NCI-H2171 treated with DMSO at 0.1 percent for 48 hours (cell line): ENCODE measurements around the gene HSD17B2.
A peak's percentile ranks its signal among the peaks of the same experiment; 100 is the strongest.
"Not testable (repeated sequence)": the region's sequence is repeated elsewhere in the genome, so short reads cannot be mapped to it uniquely, and the experiment has no call there.

Experiments used
- DNase-seq: peaks from one replicate; lab custom pipeline; 2025; lab: John Stamatoyannopoulos, UW

HSD17B2 gene, protein sequence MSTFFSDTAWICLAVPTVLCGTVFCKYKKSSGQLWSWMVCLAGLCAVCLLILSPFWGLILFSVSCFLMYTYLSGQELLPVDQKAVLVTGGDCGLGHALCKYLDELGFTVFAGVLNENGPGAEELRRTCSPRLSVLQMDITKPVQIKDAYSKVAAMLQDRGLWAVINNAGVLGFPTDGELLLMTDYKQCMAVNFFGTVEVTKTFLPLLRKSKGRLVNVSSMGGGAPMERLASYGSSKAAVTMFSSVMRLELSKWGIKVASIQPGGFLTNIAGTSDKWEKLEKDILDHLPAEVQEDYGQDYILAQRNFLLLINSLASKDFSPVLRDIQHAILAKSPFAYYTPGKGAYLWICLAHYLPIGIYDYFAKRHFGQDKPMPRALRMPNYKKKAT

DNA sequence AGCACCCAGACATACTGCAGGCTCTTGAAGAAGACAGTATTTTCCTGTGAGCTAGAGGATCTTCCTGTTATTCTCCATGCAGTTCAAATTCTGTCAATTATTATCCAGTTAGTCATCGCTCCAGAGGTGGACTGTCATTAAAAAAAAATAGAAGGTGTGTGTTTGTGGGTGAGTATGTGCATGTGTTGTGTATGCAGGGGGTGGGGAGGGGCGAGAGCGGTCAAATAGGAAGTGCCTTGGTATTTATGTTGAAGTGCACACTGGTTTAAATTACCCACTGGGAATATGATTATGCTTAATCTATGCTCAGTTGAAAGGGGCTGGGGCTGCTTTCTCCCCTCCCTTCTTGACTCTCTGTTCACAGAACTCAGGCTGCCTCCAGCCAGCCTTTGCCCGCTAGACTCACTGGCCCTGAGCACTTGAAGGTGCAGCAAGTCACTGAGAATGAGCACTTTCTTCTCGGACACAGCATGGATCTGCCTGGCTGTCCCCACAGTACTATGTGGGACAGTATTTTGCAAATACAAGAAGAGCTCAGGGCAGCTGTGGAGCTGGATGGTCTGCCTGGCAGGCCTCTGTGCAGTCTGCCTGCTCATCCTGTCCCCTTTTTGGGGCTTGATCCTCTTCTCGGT lies at the start of gene HSD17B2:
HSD17B2 (plus strand) TSS at position 273 of the 632 bp plus-strand sequence; CDS start at position 445, 172 bp downstream.
- DNase-seq = no peak

DNA sequence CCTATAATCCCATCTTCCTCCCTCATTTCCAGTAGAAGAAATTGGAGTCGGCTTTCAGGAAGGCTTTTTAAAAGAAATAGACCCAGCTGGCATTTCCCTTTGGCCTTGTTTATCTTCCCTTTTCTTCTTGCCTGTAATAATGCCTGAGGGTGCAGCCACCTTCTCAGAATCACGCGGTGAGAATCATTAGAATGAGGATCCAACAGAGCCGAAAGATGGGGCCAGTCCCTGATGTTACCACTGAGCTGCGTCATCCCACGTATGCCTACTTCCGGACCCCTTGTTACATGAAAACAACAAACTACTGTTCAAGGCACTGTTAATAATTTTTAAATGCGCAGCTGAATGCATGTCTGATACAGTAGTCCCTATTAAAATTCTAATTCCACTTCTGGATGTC lies 47.9 kb upstream of the HSD17B2 start:
- no peak for DNase-seq

DNA sequence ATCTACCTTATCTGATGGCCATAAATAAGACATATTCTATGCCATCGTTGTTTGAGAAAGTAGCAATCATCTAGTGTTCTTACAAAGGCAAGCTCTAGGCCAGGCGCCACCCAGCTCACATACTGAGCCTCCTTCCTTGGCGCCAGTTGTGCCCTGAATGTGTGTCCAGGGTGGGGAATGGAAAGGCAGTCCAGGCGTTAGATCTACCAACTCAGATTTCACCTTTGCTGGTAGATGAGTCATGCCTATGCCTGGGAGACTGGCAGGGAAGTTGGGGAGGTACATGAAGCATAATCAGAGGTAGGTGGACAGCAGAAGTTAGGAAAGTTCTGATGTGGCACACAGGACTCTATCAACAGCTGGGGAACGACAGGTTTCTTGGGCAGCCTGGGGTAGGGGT lies 47.3 kb upstream of the HSD17B2 start:
- DNase-seq = no peak

DNA sequence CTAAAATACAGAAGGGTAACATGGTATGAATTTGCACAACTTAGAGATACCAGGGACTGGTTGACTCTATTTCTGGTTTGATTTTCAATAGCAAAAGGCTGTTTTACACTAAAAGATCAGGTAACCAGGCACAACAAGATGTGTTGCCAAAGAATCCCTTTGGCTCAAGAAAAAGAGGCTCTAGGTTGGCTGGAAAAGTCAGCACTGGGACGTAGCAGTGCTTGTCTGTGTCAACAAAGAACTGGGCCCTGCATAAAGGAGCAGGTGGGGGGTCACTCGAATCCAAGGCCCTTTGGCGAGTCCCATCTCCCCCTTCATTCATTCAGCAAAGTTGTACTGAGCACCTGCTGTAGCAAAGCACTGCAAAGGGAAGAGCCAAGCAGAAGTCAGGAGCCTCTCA lies 42.2 kb upstream of the HSD17B2 start:
- no peak for DNase-seq

DNA sequence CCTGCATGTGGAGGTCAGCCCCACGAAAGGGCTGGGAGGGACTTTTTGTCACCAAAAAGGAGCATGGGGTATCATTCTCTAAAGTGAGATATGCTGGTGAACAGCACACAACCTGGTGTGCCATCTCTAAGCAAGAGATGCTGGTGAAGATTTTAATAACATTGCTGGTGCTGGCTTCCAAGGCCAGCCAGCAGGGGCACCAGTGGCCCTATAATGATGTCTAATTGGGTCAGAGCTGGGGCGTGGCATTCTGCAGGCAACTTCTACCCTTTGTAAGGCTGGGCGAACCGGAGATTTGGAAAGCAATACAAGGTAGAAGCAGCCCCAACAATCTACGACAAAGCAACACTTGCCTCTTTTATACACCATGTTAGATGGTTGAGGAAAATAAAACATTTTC lies 40.6 kb upstream of the HSD17B2 start:
- no peak for DNase-seq

DNA sequence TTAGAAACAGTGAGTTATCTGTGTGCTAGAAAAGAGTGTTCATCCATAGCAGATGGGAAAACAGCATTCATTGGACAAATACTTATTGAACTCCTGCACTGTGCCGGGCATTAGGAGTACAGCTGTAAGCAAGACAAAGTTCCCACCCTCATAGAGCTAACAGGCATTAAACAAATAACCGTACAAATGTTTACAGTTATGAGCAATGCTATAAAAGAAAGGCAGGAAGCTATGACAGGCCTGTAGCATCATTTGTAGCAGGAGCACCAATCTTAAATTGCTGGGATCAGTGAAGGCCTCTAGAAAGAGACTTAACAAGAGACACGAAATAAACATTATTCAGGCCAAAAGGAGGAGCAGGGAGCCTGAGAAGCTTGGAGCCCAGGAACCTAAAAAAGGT lies 39.4 kb upstream of the HSD17B2 start:
- no peak for DNase-seq

DNA sequence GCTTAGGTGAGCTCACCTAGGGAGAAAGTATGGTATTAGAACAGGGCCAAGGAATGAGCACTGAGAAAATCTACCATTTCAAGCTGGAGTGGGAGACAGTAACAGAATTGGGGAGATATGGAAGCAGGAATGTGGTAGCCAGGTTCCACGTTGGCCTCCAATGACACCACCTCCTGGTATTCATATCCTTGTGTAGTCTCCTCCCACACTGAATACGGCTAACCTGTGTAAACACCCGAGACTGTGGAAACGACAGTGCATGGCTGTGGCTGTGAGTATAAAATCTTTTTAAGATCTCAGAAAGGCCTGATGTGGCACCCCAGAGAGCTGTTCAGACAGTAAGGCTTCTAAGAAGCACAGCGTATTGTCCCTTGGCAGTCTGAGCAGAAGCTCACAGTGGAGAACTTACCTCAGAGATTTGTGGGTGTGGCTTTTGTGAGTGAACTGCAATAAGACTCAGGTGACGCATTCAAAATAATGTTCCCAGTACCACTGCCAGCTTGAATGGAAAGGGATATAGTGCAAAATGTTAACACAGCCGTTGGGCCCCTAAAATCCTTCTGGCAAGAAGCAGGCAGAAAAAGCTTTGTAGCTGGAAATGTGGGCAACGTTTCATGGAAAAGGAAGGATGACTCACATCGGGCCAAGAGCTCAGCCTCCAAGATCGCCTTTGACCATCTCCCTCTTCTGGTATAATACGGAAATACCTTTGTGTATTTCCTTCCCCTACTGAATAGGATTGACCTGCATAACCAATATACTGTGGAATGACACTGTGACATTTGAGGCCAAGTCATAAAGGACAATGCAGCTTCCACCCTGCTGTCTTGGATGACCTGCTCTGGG lies 38.2 kb upstream of the HSD17B2 start:
- DNase-seq = no peak

DNA sequence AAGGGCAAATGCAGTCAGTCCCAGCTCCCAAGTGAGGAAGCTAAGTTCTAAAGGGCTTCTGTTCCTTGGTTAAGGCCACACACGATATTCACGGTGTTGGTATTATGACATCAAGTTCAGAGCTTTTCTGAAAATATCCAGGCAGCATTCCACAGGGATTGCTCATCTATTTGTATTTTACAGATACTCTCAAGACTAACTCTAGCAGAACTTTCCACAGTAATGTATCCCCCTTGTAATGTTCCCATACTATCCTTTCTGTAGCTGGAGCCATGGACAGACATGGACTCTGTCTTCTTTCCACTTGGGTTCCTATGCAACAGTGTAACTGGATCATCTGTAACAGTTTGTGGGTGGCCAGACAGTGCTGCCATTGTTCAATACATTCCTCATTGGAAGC lies 37.3 kb upstream of the HSD17B2 start:
- DNase-seq = no peak

DNA sequence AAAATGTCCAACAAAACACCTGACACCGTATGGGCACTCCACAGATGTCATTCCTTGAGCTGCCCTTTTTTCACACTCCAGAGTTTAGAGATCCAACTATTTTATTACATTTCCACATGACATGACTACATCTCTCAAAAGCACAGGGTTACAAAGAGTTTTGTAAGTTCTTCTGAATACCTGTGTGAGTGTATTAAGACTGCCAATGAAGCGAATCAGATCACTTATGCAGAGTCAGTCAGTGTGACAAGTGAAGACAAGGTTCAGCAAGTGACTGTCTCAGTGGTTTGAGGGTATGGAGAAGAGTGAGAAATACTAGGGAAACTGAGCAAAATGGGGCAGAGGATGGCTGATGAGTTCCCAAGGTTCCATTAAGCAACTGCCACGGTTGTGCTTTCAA lies 32.2 kb upstream of the HSD17B2 start:
- DNase-seq = no peak

DNA sequence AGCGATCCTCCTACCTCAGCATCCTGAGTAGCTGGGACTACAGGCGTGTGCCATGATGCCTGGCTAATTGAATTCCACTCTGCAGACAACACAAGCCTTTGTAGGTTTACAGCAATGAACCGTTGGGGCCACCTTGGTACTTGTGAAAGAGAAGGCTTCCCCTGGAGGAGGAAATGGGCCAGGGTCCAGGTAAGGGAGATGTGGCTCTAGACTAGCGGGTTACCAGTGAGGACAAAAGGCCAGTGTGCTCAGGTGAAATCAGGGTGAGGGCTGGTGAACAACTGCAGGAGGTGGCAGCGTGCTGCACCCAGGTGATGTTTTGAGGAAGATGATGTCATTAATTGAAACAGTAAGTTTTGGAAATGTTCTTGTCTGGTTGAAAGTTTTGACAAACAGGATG lies 30.5 kb upstream of the HSD17B2 start:
- DNase-seq = no peak

DNA sequence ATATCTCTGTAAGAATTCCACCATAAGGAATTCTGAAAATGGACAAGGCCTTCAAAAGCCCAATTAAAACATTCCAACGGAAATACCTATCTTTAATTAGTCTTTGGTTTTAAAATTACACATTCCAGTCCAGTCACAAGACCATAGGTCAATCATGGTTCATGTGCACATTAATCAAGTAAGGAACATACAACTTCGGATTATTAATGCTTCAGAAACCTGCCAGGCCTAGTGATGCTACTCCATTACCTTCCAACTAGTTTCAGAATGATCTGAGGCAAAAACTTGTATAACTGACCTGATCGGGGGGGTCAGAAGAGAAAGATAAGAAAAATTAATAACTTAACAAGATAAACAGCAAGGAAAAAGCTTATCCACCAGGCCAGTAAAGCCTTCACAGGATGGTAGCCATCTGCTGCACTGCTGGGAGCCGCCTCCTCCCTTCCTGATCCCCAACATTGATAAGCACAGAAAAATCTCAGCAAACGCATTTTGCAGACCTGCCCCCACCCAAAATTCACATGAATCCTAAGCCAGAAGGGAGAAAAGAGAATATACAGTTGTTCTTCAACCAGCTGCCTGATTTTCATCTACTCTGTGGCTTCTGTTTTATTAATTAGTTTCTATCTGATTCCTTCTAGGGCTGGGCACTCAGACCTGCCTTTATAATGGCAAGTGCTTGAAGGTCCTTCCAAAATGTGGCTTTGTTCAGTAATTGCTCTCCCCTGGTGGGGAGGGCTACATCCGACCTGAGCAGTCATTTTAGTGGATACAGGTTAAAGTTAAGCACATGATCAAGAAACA lies 29.8 kb upstream of the HSD17B2 start:
- peak; percentile 61 for DNase-seq

DNA sequence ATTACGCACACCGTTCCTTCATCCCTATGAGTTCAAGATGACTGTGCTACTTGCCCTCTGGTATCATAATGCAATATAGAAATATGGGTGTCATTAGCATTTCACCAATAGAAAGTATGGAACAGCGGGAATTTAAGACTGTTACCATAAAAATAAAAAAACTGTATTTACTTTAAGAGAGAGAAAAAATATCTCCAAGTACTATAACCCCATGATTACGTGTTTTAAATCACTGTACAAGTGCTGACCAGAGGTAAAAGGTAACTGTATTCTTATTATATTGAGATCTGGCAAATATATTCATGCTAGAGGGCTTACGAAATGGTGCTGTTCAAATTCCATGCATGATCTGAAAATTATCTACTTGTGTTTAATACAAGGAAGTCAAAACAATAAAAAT lies 29.0 kb upstream of the HSD17B2 start:
- DNase-seq = no peak

DNA sequence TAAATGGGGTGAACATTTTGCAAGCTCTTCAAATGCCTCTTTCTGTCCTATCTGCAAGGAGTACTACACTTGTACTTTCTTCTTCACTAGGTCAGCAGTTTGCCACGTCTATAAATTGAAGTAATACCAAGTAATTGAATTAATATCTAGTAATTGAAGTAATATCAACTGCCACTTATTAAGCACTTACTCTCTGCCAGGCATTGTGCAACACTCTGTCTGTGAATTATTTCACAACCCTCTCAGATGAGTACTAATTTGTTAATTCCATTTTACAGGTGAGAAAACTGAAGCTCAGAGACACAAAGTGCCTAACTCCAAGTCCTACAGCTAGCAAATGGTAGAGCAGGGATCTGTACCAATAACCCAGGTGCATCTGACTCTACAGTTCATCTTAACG lies 27.9 kb upstream of the HSD17B2 start:
- no peak for DNase-seq

DNA sequence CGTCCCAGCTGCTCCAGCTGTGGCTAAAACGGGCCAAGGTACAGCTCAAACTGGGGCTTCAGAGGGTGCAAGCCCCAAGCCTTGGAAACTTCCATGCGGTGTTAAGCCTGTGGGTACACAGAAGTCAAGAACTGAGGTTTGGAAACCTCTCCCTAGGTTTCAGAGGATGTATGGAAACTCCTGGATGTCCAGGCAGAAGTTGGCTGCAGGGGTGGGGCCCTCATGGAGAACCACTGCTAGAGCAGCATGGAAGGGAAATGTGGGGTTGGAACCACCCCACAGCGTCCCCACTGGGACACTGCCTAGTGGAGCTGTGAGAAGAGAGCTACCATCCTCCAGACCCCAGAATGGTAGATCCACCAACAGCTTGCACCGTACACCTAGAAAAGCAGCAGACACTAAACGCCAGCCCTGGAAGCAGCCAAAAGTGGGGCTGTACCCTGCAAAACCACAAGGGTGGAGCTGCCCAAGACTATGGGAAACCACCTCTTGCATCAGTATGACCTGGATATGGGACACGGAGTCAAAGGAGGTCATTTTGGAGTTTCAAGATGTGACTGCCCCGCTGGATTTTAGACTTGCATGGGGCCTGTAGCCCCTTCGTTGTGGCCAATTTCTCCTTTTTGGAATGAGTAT lies 26.0 kb upstream of the HSD17B2 start:
- DNase-seq = no peak

DNA sequence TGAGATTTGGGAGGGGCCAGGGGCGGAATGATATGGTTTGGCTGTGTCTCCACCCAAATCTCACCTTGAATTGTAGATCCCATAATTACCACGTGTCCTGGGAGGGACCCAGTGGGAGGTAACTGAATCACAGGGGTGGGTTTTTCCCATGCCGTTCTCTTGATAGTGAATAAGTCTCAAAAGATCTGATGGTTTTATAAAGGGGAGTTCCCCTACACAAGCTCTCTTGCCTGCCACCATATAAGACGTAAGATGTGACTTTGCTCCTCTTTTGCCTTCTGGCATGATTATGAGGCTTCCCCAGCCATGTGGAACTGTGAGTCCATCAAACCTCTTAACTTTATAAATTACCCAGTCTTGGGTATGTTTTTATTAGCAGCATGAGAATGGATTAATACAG lies 25.3 kb upstream of the HSD17B2 start:
- not testable (repeated sequence) for DNase-seq

DNA sequence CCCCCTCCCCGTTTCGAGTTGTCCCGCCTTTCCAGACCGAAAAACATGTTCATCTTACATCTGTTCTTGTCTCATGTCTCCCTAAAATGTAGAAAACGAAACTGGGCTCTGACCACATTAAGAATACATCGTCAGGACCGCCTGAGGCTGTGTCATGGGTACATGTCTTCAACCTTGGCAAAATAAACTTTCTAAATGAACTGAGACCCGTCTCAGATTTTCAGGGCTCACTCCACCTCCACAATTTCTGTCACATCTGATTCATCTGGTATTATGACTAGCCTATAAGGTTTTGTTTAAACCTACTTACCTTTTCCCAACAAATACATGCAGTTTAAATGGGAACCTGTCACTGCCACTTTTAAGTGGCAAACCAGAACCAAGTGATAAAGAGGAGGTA lies 24.4 kb upstream of the HSD17B2 start:
- DNase-seq = no peak

DNA sequence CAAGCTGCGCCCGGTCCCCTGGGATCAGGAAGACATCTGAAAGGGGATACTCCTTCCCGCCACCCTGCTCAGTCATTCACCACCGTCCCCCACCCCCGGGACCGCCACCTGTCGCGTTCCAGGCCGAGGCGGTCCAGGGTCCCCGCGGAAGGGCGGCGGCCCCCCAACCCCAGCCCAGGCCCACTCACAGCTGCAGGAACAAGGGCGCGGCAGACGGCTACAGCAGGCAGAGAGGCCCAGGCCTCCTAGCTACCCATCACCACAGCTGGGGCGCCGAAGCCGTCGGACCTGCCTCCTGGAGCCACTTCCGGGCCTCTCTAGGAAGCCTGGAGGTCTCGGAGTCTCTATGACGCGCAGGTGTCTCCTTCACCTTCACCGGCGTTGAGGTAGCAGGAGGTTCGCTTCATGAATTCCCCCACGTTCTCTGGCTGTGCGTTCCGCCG lies 23.8 kb upstream of the HSD17B2 start, which contains the start of gene SDR42E1:
SDR42E1 (minus strand) TSS at position 272 of the 443 bp plus-strand sequence. CDS start 10,612 bp downstream, outside the sequence.
- peak; percentile 93 for DNase-seq

DNA sequence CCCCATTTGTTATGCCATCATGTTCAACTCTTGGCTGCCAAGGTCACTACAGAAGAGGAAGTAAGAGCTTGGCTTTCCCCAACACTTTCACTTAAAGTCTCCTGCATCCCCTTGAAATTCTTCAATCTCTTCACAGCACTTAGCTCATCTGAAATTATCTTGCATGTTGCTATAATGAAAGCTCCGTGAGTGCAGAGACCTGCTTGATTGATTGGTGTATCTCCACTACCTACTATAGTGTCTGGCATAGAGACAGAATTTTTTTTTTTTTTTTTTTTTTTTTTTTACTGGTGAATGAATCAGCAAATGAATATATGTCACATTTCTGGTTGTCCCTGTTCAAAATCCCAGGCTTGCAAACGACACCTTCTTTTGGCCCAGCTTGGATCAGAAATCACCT lies 21.9 kb upstream of the HSD17B2 start:
- DNase-seq = no peak

DNA sequence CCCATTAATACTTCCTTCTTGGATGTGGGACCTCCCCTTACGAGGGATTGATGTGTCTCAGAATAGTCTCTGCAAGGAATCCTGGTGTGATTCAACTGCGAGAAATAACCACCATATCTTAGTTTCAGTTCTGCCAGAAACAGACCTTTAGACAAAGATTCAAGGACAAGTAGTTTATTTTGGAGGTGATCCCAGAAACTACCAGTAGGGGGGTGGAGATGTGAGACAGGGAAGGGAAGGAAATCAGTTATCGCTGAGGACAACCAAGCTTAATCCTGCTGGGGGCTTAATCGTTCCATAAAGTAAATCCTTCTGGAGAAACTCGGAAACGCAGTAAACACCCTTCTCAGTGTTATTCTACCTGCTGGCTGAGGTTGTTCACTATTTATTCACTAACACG lies 18.8 kb upstream of the HSD17B2 start:
- DNase-seq = peak; percentile 5

DNA sequence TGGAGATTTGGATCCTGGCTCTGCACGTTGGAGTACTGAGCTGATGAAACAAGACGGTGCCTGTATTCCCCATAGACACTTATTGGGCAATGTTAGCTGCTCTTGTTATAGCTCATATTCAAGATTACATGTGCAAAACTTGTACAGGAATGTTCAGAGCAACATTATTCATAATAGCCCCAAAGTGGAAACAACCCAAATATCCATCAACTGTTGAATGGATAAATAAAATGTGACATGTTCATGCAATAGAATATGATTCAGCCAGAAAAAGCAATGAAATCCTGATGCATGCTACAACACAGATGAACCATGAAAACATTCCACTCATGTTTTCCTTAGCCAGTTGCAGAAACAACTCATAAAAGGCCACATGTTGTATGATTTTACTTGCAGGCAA lies 18.1 kb upstream of the HSD17B2 start:
- peak; percentile 6 for DNase-seq

DNA sequence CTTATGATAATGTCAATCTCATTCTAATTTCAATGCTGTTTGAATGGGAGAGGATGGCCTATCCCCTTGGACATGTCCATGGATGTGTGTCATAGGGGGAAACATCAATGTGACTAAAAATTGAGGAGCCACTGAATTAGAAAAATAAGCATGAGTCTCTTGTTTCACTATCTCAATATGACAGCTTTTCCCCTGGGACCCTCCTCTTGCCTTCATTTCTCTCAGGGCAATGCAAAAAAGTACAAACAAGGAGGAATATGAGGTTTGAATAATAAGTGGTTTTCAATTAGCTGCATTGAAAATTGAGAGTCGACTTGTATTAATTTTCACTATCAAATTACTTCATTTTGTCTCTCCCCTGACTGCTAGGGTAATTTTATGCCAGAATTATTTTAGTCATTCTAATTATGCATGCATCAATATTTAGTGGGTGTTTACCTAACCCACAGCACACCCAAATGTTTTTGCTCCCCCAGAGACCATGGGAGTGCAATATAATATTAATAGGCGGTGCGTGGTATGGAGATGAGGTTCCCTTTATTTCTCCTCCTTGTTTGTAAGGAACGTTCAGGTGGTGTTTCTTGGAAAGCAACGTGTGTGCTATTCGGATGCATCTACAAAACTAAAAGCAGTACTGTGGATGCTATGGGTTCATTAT lies 17.0 kb upstream of the HSD17B2 start:
- DNase-seq = peak; percentile 79
